HepG2 (cell line): ENCODE measurements around the gene ADGRG1. TPM values are rescaled to one million over a fixed set of nuclear protein-coding genes. Genes with fewer than 3 reads are reported as not detected.

Experiments used
- ARID3A ChIP-seq: IDR thresholded peaks from 2 replicates; pipeline ENCODE4 v1.6.1; 2012; ENCODE audit warnings: low read depth, low read length, improper control_type of control experiment
- CEBPZ ChIP-seq: IDR thresholded peaks from 2 replicates; pipeline ENCODE4 v1.6.1; 2012; ENCODE audit warnings: low read length, improper control_type of control experiment
- FOXM1 ChIP-seq: sonication (generic); formaldehyde crosslinking; IDR thresholded peaks from 2 replicates; pipeline ENCODE4 v1.5.0; 2020; ENCODE audit warnings: missing genetic modification reagents
- KIAA2018 ChIP-seq: sonication (generic); formaldehyde crosslinking; IDR thresholded peaks from 2 replicates; pipeline ENCODE4 v1.5.0; 2020; ENCODE audit warnings: mild to moderate bottlenecking, missing genetic modification reagents, borderline replicate concordance
- NFAT5 ChIP-seq: sonication (generic); formaldehyde crosslinking; IDR thresholded peaks from 2 replicates; pipeline ENCODE4 v1.4.0; 2020; ENCODE audit warnings: missing genetic modification reagents
- REL ChIP-seq: sonication (generic); formaldehyde crosslinking; conservative IDR thresholded peaks from 2 replicates; pipeline ENCODE4 v1.8.0; 2022; ENCODE audit warnings: mild to moderate bottlenecking, missing genetic modification reagents, moderate library complexity
- RFX1 ChIP-seq: fragments of 450-650 bp; IDR thresholded peaks from 2 replicates; pipeline ENCODE4 v1.6.1; 2017
- SIN3B ChIP-seq: fragments of 150-350 bp; IDR thresholded peaks from 2 replicates; pipeline ENCODE4 v1.6.1; 2014; ENCODE audit warnings: low read length
- SMAD3 ChIP-seq: sonication (generic); formaldehyde crosslinking; IDR thresholded peaks from 2 replicates; pipeline ENCODE4 v1.4.0; 2020; ENCODE audit warnings: missing genetic modification reagents
- ZNF674 ChIP-seq: sonication (generic); formaldehyde crosslinking; IDR thresholded peaks from 2 replicates; pipeline ENCODE4 v1.5.0; 2020; ENCODE audit warnings: low read depth, mild to moderate bottlenecking, missing genetic modification reagents
- polyA plus RNA-seq, 8 experiments: library from polyadenylated mRNA; depleted of rRNA in 3 of 8; stranded (reverse) in 7 of 8; unstranded in 1 of 8; fragments of >200 nt; fragmentation: Illumina TruSeq in 4 of 8; extraction: Trizol in 4 of 8; gene quantifications; 2 replicates each; pipeline versions ENCODE4 v1.2.1 to v1.2.3, GENCODE V29; 2011 to 2016; ENCODE audit warnings: low read depth in 4 of 8, missing spikeins in 1 of 8, mixed read lengths in 1 of 8; ENCODE audit not compliant: insufficient read depth in 1 of 8
- total RNA-seq, 5 experiments: library from RNA; depleted of rRNA; stranded (reverse); fragments of >200 nt; fragmentation: Illumina TruSeq; extraction: Trizol; gene quantifications; 2 replicates each; pipeline ENCODE4 v1.2.3, GENCODE V29; 2016; ENCODE audit warnings: low read depth in 1 of 5

The ADGRG1 gene
- total and polyA plus RNA-seq, 2 of the 13 experiments (the other 11 are each of a cell fraction or from before 2014, with no cell fraction given): 2.7 to 5.9 TPM

GRCh38 chr16:57624044-57624688 lies 4.3 kb upstream of the ADGRG1 start (continued):
- TF ChIP-seq KIAA2018 (CRISPR knock-in tag) (no peak), CEBPZ (no peak), ZNF674 (CRISPR knock-in tag) (no peak), REL (CRISPR knock-in tag) (no peak), RFX1 (no peak), ARID3A (no peak), NFAT5 (CRISPR knock-in tag) (no peak), SIN3B (no peak), SMAD3 (CRISPR knock-in tag) (no peak), FOXM1 (CRISPR knock-in tag) (no peak)
